HT1080 (cell line): Measurements from ENCODE around the gene COPS9. TPM values are rescaled to one million over a fixed set of nuclear protein-coding genes. Genes with fewer than 3 reads are reported as not detected.

Experiments used
- DNase-seq: peaks from one replicate; pipeline ENCODE4 v3.0.0-alpha.2; 2015; ENCODE audit warnings: low read depth
- total RNA-seq: library from RNA; depleted of rRNA; stranded (reverse); fragments of >200 nt; shearing (Covaris generic); gene quantifications from 2 replicates; pipeline ENCODE4 v1.2.3, GENCODE V29; 2014; rRNA removed

COPS9 gene
- total RNA-seq, 1 experiment from 2014 or later: 150 TPM

DNA sequence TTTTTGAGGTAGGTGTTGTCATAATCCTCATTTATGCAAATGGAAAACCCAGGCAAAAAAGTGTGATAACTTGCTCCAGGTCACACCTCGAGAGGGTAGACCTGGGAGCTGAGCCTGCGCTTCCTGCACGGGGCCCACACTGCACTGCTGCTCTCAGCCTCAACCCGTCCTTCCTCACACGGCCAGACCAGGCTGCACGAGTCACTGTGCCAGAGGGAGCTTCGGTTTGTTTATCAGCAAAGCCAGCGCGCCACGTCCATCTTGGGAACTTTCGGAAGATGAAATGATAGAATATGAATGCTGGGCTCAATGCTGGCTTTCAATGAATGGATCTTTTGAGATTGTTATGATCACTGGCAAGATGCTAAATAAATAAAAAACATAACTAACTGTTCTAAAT, 14.4 kb downstream of the COPS9 start:
- DNase-seq: no peak

DNA sequence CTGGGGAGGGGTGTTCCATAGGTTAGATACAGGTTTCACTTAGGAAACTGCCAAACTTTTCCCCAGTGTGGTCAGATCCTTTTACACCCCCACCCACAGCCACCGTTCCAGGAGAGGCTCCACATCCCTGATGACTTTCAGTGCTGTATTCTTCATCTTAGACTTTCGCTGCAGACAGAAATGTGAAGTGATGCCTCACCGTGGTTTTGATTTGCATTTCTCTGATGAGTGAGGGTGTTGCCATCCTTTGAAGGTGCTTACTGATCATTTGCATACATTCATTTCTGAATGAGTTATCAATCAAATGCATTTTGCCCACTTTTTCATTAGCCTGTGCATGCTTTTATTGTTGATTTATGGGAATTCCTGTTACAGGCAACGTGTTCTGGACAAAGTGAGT, 14.9 kb downstream of the COPS9 start:
- DNase-seq: no peak

GRCh38 chr2:240114233-240114632, 21.9 kb downstream of the COPS9 start:
- DNase-seq: no peak

- no peak for DNase-seq
These were observed 23.0 kb downstream of the COPS9 start for GRCh38 chr2:240112914-240113690.

GRCh38 chr2:240111253-240111652, 24.9 kb downstream of the COPS9 start:
- DNase-seq: no peak

DNA sequence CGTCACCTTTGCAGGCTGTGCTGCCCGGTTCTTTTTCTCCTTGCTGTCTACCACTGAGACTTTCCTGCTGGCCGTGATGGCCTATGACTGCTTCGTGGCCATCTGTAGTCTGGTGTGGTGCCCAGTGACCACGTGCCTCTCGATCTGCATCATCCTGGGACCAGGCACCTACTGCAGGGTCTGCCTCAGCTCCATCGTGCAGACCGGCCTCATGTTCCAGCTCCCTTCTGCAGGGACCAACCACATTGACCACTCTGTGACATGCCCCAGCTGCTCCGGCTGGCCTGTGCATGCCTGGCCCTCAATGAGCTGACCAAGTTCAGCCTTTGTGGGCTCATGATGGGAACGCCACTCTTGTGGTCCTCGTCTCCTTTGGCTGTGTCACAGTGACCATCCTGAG, 26.7 kb downstream of the COPS9 start:
- DNase-seq: no peak

GRCh38 chr2:240107477-240107796, 28.7 kb downstream of the COPS9 start:
- DNase-seq: no peak

DNA sequence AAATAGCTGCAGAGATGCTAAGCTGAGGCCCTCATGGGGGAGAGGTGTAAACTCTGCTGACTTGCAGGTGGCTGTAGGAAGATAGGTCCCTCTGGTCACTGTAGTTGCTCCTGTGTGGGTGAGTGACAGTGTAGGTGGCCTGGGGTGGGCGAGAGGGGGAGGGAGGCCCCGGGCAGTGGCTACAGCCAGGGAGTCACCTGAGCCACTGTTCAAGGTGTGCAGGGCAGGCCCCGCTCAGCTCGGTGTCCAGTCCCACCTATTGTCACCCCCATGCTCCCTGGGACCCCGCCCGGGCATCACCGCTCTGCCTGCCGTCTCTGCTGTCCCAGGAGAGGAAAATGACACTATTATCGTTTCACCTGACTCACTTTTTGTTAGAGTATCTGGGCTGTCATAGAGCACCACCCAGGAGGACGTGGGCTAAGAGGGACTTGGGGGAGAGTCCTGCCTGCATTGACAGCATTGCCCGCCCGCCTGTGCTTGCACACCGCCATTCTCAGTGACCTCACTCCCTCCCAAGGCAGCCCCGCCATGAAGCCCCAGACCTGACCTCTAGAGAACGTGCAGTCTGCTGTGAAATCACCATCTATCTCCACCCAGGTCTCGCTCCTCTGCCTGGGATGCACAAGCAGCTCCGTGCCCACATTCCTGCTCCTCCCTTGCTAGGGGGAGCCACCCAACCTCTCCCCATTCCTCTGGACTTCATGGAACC, 29.2 kb downstream of the COPS9 start:
- no peak for DNase-seq

GRCh38 chr2:240105982-240106381, 30.1 kb downstream of the COPS9 start:
- DNase-seq: no peak

- DNase-seq: no peak
These were observed 33.0 kb downstream of the COPS9 start for GRCh38 chr2:240103136-240103535.

DNA sequence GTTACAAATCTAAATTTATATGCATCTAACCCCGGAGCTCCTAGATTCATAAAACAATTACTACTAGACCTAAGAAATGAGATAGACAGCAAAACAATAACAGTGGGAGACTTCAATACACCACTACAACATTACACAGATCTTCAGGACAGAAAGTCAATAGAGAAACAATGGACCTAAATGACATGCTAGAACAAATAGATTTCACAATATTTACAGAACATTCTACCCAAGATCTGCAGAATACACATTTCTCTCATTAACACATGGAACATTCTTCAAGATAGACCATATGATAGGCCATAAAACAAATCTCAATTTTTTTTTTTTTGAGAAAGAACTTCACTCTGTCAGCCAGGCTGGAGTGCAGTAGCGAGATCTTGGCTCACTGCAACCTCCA, 37.8 kb downstream of the COPS9 start:
- DNase-seq: no peak

GRCh38 chr2:240095556-240096523, 40.3 kb downstream of the COPS9 start:
- DNase-seq: no peak

GRCh38 chr2:240089306-240089705, 46.8 kb downstream of the COPS9 start:
- DNase-seq: no peak

DNA sequence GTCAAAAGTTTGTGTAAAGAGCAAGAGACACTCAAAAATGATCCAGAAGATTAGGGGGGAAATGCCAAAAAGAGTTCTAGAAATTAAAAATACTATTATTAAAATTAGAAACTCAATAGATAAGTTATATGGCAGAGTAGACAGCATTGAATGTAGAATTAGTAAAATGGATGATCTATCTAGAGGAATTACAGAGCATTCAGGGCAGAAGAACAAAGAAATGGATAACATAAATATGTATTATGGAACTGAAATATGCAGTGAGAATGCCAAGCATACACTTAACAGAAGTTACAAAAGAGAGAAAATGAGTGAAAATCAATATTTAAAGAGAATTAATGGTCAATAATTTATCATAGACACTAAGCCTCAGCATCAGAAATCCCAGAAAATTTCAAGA, 49.5 kb downstream of the COPS9 start:
- no peak for DNase-seq

Other genes starting within 250 kb of the COPS9 start
- gene NDUFA10, start 111.0 kb downstream of the COPS9 start, total RNA-seq: 127 and 135 TPM in 2 replicates
- gene OR6B2, start 105.9 kb downstream of the COPS9 start, total RNA-seq: not detected in 2 replicates
- not detected in 2 replicates for gene OR6B3, start 82.8 kb downstream of the COPS9 start, total RNA-seq
- gene OTOS, start 4.4 kb upstream of the COPS9 start, total RNA-seq: not detected in 2 replicates